D721Med (cell line): ENCODE results near the gene MECR.

Source experiments
- DNase-seq: peaks from one replicate; pipeline ENCODE4 v3.0.0; 2011; ENCODE audit warnings: low spot score; ENCODE audit not compliant: insufficient read length
- FAIRE-seq: peaks from 2 replicates; lab custom pipeline; 2011; peaks lifted over from hg19 to GRCh38; lab: Jason Lieb, UNC
- TF ChIP-seq, protein P1 (sequence below): IDR thresholded peaks from 2 replicates; pipeline ENCODE4 v1.5.1; 2012; ENCODE audit warnings: mild to moderate bottlenecking, control low read depth; ENCODE audit not compliant: insufficient read depth; ENCODE audit errors: missing control alignments

MECR gene

DNA sequence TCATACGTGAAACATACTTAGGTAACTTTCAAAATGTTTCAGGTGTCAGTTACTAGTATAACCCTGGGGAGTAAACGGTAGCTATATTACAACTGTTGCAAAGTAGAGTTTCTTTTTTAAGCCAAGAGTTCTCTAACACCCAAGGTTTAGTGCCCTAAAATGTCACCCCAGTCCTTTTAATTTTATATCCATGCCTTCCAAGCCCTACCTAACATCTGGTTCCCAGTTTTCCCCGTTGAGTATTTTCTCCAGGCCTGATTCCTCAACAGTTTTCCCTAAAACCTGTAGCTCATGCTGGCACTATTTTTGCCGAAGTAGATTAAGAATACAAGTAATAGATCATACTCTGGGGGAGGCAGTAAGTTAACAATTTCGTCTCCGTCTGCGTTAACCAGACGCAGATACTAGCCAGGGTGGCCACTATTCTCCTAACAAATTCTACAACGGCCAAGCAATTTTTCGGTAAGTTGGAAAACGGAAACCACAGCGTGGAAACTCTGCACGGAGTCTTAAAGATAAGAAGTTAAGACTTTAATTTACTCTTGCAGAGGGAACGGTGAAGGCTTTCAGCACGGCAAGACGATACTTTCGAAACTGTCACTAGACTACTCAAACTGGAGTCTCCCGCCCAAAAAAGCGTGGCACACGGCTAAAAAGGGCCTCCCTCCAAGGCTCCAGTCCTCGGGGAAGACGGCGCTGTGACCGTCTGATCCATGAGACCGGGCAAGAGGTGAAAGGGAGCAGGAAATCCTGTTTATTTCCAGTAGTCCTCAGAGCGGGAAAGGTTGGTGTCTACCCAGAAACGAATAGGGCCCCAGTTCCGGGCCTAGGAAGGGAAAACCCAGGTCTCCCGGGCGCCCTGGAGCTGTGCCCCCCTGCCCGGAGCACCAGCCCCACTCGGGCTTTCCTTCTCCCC, 50.0 kb downstream of the MECR start:
- DNase-seq (no peak), FAIRE-seq (no peak)
- TF ChIP-seq, protein P1, sequence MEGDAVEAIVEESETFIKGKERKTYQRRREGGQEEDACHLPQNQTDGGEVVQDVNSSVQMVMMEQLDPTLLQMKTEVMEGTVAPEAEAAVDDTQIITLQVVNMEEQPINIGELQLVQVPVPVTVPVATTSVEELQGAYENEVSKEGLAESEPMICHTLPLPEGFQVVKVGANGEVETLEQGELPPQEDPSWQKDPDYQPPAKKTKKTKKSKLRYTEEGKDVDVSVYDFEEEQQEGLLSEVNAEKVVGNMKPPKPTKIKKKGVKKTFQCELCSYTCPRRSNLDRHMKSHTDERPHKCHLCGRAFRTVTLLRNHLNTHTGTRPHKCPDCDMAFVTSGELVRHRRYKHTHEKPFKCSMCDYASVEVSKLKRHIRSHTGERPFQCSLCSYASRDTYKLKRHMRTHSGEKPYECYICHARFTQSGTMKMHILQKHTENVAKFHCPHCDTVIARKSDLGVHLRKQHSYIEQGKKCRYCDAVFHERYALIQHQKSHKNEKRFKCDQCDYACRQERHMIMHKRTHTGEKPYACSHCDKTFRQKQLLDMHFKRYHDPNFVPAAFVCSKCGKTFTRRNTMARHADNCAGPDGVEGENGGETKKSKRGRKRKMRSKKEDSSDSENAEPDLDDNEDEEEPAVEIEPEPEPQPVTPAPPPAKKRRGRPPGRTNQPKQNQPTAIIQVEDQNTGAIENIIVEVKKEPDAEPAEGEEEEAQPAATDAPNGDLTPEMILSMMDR, result no peak

DNA sequence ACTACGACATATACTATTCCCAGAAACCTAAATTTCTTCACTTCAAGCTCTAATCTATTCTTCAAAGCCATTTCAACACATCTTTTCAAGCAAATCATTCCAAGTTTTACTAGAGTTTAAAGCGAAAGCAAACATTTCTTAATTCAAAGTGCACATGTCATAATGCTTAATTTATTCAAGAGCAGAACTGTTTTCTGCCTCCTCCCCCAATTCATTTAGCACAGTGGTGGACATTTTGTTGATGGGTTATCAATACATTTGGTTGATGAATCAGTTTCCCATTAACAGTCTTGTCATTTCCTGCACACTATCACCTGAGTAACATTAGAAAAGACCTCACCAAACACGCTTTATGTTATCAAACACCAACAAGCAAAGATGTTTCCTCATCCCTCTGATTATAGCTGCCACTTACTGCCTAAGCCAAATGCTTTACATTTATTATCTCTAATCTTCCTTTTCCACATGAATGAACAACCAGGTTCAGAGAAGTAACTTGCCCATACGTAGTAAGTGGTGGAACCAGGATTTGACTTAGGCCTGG, 51.0 kb downstream of the MECR start:
- DNase-seq, result no peak
- TF ChIP-seq, protein P1, result no peak
- FAIRE-seq, result peak; percentile 74

DNA sequence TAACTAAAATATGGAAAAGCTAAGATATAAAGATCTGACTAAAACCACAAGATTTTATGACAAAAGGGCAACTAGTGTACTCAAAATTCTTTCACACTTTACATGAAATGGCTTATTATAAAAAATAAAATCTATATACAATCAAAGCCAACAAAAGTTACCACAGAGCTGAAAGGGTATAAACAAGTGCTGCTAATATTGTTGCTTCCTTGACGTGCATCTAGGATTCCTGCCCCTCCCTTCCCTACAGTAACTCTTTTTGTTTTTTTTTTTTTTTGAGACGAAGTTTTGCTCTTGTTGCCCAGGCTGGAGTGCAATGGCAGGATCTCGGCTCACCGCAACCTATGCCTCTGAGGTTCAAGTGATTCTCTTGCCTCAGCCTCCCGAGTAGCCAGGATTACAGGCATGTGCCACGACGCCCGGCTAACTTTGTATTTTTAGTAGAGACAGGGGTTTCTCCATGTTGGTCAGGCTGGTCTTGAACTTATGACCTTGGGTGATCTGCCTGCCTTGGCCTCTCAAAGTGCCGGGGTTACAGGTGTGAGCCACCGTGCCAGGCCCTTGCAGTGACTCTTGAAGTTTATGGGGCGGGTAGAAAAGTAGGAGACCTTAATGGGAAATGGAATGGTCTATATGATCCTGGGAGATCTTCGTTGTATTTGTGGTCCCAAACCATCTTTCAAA, 53.6 kb downstream of the MECR start:
- DNase-seq (no peak), FAIRE-seq (no peak)
- TF ChIP-seq, protein P1, result no peak

DNA sequence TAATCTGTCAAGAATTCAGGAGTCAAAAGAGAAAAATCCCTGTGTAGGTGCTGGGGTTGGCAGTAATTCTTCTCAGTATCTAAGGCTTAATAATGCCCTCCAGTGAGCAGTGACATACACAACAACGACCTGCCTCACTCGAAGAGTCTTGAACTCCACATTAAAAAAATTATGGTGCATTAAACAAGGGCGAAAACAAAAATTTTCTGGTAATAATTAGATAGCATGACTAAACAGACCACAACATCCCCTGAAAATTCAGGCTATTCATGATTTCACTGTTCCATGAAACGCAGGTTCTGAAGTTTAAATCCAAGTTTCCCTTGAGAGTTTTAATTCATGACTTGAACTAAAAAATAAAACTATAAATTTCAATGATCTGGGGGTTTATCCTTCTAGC, 54.2 kb downstream of the MECR start:
- FAIRE-seq (no peak), DNase-seq (no peak)
- TF ChIP-seq, protein P1, result no peak

DNA sequence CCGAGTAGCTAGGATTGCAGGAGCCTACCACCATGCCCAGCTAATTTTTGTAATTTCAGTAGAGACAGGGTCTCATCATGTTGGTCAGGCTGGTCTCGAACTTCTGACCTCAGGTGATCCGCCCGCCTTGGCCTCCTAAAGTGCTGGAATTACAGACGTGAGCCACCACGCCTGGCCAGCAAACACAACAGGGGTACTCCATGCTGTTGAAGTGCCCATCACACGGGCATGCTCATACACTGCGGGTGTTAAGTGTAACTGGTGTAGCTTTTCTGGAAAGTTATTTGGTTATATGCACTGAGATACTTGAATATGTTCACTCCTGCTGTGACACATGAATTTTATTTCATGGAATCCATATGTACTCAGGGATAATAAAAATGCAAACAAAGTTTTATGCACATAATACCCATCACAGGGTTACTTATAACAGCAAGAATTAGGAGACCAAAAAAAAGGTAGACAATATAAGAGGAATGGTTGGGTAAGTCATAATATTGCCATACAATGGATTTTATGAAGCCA, 58.3 kb downstream of the MECR start:
- FAIRE-seq, result no peak
- TF ChIP-seq, protein P1, result no peak

DNA sequence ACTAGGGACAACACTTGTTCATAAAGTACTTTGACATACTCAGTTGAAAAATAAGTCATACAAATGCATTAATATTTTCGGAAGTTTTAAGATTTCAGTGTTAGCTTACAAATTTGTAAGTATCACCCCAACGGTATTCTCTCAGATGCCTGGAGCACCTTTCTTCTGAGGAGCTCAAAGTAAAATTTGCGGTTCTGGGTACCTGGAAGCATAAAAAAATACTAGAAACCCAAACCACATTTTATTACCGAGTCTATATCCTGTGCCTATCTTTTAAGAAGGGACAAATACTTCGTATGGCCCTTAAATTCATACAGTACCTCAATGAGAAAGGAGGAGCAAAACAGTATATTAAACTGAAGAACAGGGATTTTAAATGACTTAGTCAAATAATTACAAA, 59.2 kb downstream of the MECR start:
- DNase-seq, result no peak
- TF ChIP-seq, protein P1, result no peak
- no peak for FAIRE-seq

More for the DNA sequence above, 58.3 kb downstream of the MECR start:
- DNase-seq, result no peak
